Vein endothelial cell (primary cell): Measurements from ENCODE around the gene BCL2L1. TPM values are rescaled to one million over a fixed set of nuclear protein-coding genes. Genes with fewer than 3 reads are reported as not detected.

Source experiments
- total RNA-seq: library from RNA; depleted of rRNA; stranded (reverse); fragments of >200 nt; gene quantifications from 2 replicates; pipeline ENCODE4 v1.2.3, GENCODE V29; 2012

BCL2L1 gene
- total RNA-seq: 153 TPM in 2 replicates

DNA sequence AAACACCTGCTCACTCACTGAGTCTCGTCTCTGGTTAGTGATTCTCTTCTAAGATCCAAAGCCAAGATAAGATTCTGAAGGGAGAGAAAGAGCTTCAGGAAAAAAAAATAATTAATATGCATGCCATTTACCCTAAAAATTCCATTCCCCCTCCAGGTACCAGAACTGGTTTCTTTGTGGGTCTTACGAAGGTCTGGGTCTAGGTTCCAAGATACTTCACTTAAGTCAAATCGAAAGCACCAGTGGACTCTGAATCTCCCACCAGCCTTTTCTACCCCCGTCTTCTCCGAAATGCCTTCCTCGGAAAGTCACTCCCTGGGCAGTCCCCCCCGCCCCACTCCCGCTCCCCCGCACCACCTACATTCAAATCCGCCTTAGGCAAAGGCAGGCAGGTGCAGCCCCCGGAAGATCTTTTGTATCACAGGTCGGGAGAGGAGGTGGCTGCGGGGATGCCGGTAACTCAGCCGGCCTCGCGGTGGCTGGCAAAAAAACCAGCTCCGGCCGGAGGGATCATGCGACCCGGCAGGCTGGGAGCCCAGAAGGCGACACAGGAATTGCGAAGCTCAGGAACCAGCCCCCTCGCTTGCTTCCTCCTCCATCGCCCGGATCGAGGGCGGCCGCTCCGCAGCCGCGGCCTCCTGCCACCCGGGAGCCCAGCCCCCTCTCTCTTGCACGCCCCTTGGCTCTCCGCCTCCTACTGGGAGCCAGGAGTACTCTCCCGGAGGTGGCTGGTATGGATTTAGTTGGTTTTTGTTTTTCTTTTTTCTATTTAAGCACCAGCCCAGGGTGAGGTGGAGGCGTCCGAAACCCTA lies at the start of gene BCL2L1:
Gene BCL2L1 (minus strand): TSS at position 612 of the 812 bp plus-strand sequence. CDS start 650 bp downstream, outside the sequence.

DNA sequence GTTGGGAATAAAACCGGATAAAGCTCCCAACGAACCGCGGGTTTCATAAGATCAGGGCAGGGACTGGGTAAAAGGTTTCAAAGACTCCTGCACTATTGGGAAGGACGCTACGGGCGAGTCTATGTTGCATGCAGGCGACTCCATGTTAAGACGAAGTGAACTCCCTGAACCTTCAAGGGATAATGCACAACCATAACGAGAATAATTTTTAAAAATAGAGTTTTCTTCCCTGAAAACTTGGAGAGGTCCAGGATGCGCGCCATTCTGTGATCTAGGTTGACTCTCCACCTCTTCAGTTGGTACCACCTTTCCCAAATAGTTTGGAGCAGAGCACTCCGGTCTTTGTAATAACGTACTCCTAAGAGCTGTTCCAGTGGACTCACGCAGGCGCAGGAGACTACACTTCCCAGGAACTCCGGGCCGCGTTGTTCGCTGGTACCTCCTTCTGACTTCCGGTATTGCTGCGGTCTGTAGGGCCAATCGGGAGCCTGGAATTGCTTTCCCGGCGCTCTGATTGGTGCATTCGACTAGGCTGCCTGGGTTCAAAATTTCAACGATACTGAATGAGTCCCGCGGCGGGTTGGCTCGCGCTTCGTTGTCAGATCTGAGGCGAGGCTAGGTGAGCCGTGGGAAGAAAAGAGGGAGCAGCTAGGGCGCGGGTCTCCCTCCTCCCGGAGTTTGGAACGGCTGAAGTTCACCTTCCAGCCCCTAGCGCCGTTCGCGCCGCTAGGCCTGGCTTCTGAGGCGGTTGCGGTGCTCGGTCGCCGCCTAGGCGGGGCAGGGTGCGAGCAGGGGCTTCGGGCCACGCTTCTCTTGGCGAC lies 16.3 kb upstream of the BCL2L1 start, which contains the start of gene TPX2:
Gene TPX2 (plus strand): TSS at position 562 of the 821 bp plus-strand sequence. CDS start 18,187 bp downstream, outside the sequence.

GRCh38 chr20:31637660-31638059 lies 85.0 kb downstream of the BCL2L1 start, which contains the start of gene COX4I2:
Gene COX4I2, plus strand, starts transcription at chr20:31637912. Its CDS starts 1,106 bp downstream, at chr20:31639018.

Other genes with a start within 250 kb of the BCL2L1 start
- not detected in 2 replicates for gene DEFB124, start 247.7 kb downstream of the BCL2L1 start, total RNA-seq
- gene REM1, start 247.6 kb downstream of the BCL2L1 start, total RNA-seq: under 0.01 and 0.38 TPM in 2 replicates
- 105 and 108 TPM in 2 replicates for gene HM13, start 208.4 kb downstream of the BCL2L1 start, total RNA-seq
- 251 and 348 TPM in 2 replicates for gene ID1, start 117.6 kb downstream of the BCL2L1 start, total RNA-seq
- not detected in 2 replicates for gene COX4I2, start 85.0 kb downstream of the BCL2L1 start, total RNA-seq
- 40.5 and 68.8 TPM in 2 replicates for gene TPX2, start 16.4 kb upstream of the BCL2L1 start, total RNA-seq
- 2.9 and 8.5 TPM in 2 replicates for gene MYLK2, start 96.5 kb upstream of the BCL2L1 start, total RNA-seq
- 0.48 and 1.3 TPM in 2 replicates for gene FOXS1, start 122.7 kb upstream of the BCL2L1 start, total RNA-seq
- 0.19 and 0.65 TPM in 2 replicates for gene DUSP15, start 147.7 kb upstream of the BCL2L1 start, total RNA-seq
- gene TTLL9, start 147.8 kb upstream of the BCL2L1 start, total RNA-seq: under 0.01 and 0.10 TPM in 2 replicates
- gene PDRG1, start 229.2 kb upstream of the BCL2L1 start, total RNA-seq: 3.9 and 4.1 TPM in 2 replicates
- gene XKR7, start 245.3 kb upstream of the BCL2L1 start, total RNA-seq: not detected in 2 replicates